Astrocyte (in vitro differentiated cells and primary cell): Measurements from ENCODE around the gene PICALM. TPM values are rescaled to one million over a fixed set of nuclear protein-coding genes. Genes with fewer than 3 reads are reported as not detected.

Source experiments
- DNase-seq: peaks from one replicate; pipeline ENCODE4 v3.0.0-alpha.2; 2010; ENCODE audit warnings: low read depth
- FAIRE-seq: peaks from 2 replicates; lab custom pipeline; 2011; peaks lifted over from hg19 to GRCh38; lab: Jason Lieb, UNC
- H2AFZ ChIP-seq: 2 replicates; pipeline ENCODE4 v1.6.0; 2012; ENCODE audit warnings: low read depth, low read length, inconsistent platforms
- H3K27ac ChIP-seq: 2 replicates; pipeline ENCODE4 v1.5.1; 2011; ENCODE audit warnings: low read depth, low read length, inconsistent platforms
- H3K27me3 ChIP-seq: 2 replicates; pipeline ENCODE4 v1.6.0; 2011; ENCODE audit warnings: low read length, inconsistent platforms; ENCODE audit not compliant: insufficient read depth
- H3K36me3 ChIP-seq: 2 replicates; pipeline ENCODE4 v1.5.1; 2011; ENCODE audit warnings: low read length, inconsistent platforms; ENCODE audit not compliant: insufficient read depth
- H3K4me1 ChIP-seq: 2 replicates; pipeline ENCODE4 v1.5.1; 2011; ENCODE audit warnings: low read length, inconsistent platforms; ENCODE audit not compliant: insufficient read depth
- H3K4me2 ChIP-seq: 2 replicates; pipeline ENCODE4 v1.6.0; 2012; ENCODE audit warnings: low read length, inconsistent platforms
- H3K4me3 ChIP-seq: 2 replicates; pipeline ENCODE4 v1.5.1; 2011; ENCODE audit warnings: low read depth, mild to moderate bottlenecking, low read length, inconsistent platforms; ENCODE audit not compliant: insufficient read depth
- H3K79me2 ChIP-seq: 2 replicates; pipeline ENCODE4 v1.6.0; 2012; ENCODE audit warnings: mild to moderate bottlenecking, low read length, inconsistent platforms; ENCODE audit not compliant: insufficient read depth
- H3K9ac ChIP-seq: 2 replicates; pipeline ENCODE4 v1.6.0; 2012; ENCODE audit warnings: mild to moderate bottlenecking, low read length, inconsistent platforms
- H3K9me3 ChIP-seq: 2 replicates; pipeline ENCODE4 v1.5.1; 2012; ENCODE audit warnings: low read depth, mild to moderate bottlenecking, low read length, inconsistent platforms; ENCODE audit not compliant: insufficient read depth
- H4K20me1 ChIP-seq: 2 replicates; pipeline ENCODE4 v1.6.0; 2012; ENCODE audit warnings: low read length, inconsistent platforms; ENCODE audit not compliant: insufficient read depth
- H3K27ac Mint-ChIP-seq: one replicate; pipeline ENCODE4 v1.8.0; 2021; ENCODE audit warnings: mild to moderate bottlenecking, mixed read lengths; ENCODE audit not compliant: unreplicated experiment
- H3K27me3 Mint-ChIP-seq: one replicate; pipeline ENCODE4 v1.8.0; 2021; ENCODE audit warnings: low read depth, mixed read lengths; ENCODE audit not compliant: unreplicated experiment
- H3K36me3 Mint-ChIP-seq: one replicate; pipeline ENCODE4 v1.8.0; 2021; ENCODE audit warnings: low read depth, mixed read lengths; ENCODE audit not compliant: unreplicated experiment
- H3K4me1 Mint-ChIP-seq: one replicate; pipeline ENCODE4 v1.8.0; 2021; ENCODE audit warnings: low read depth, mixed read lengths; ENCODE audit not compliant: unreplicated experiment
- H3K4me3 Mint-ChIP-seq: one replicate; pipeline ENCODE4 v1.8.0; 2021; ENCODE audit warnings: mild to moderate bottlenecking, moderate library complexity, mixed read lengths; ENCODE audit not compliant: unreplicated experiment
- H3K9me3 Mint-ChIP-seq: one replicate; pipeline ENCODE4 v1.8.0; 2021; ENCODE audit warnings: mild to moderate bottlenecking, mixed read lengths; ENCODE audit not compliant: unreplicated experiment
- CTCF ChIP-seq: IDR thresholded peaks from 2 replicates; pipeline ENCODE4 v1.5.1; 2011; ENCODE audit warnings: low read depth, mild to moderate bottlenecking, inconsistent platforms, low read length, moderate library complexity; ENCODE audit not compliant: insufficient read depth
- EZH2 ChIP-seq: IDR thresholded peaks from 2 replicates; pipeline ENCODE4 v1.6.1; 2012; ENCODE audit warnings: mild to moderate bottlenecking, low read length, inconsistent platforms; ENCODE audit not compliant: insufficient read depth
- total RNA-seq: library from RNA; stranded (reverse); gene quantifications from 2 replicates; pipeline ENCODE4 v1.2.1, GENCODE V29; 2021

The PICALM gene
- total RNA-seq, 1 donor from 2014 or later, result 260 TPM

DNA sequence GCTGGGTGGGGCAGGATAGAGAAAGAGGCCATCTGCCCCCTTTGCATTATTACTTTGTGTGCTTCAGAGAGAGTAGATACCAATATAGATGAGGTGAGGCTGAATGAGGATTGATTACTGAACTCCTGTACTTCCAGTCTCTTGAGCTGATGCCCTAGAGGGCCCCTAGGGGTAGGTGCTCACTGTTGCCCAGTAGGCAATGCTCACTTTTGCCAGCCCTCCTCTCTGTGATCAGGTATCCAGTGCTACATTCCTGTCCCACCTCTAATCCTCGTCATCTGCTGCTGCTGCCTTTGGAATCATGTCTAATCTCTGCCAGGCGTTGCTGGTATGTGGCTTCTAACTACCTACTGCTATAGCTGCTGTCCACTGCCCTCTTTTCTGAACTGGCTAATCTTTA is 156.5 kb downstream of the PICALM start:
- no peak overlapping the region for H3K9ac ChIP-seq
- H3K27ac Mint-ChIP-seq, result no peak overlapping the region
- H3K9me3 Mint-ChIP-seq, result peaks cover 7% of the 10 kb centered on the region
- no peak overlapping the region for H2AFZ ChIP-seq
- no peaks in the 10 kb centered on the region for H4K20me1 ChIP-seq
- no peaks in the 10 kb centered on the region for H3K36me3 ChIP-seq
- peaks cover 4% of the 10 kb centered on the region for H3K9me3 ChIP-seq
- FAIRE-seq, result no peak
- H3K4me3 ChIP-seq, result no peak overlapping the region
- peaks cover 2% of the 10 kb centered on the region for H3K4me1 Mint-ChIP-seq
- TF ChIP-seq EZH2, result no peak
- TF ChIP-seq CTCF, result no peak
- no peaks in the 10 kb centered on the region for H3K4me1 ChIP-seq
- peaks cover 2% of the 10 kb centered on the region for H3K27me3 Mint-ChIP-seq
- no peaks in the 10 kb centered on the region for H3K27me3 ChIP-seq
- H3K79me2 ChIP-seq, result no peaks in the 10 kb centered on the region
- H3K36me3 Mint-ChIP-seq, result no peaks in the 10 kb centered on the region
- no peak for DNase-seq
- no peak overlapping the region for H3K4me2 ChIP-seq
- H3K4me3 Mint-ChIP-seq, result no peak overlapping the region
- no peak overlapping the region for H3K27ac ChIP-seq

Other genes starting within 250 kb of the PICALM start
- gene CCDC83, start 213.7 kb downstream of the PICALM start, total RNA-seq, result not detected in 2 replicates
- 20.9 and 23.4 TPM in 2 replicates for gene EED, start 175.7 kb upstream of the PICALM start, total RNA-seq
- gene HIKESHI, start 233.2 kb upstream of the PICALM start, total RNA-seq, result 42.3 and 42.8 TPM in 2 replicates